Measurements from ENCODE around the gene ZFYVE21.

DNA sequence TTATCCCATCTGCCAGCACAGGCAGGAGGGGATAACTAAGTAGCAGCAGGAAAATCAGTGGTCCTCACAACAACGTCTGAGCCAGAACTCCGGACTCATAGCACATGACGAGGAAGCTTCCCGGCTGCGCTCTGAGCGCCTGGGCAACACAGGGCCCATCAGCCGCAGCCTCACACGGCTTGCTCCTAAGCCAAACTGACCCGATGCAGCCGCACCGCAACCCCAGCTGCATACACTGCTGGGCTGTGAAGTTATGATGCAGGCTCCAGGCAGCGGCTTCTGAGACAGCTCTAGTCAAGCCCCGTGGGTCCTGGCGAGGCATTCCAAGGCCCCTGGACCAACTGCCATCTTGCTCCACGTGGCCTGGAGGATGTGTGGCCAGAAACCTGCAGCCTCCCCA is 28.1 kb downstream of the ZFYVE21 start:
- TF ChIP-seq, protein P1, sequence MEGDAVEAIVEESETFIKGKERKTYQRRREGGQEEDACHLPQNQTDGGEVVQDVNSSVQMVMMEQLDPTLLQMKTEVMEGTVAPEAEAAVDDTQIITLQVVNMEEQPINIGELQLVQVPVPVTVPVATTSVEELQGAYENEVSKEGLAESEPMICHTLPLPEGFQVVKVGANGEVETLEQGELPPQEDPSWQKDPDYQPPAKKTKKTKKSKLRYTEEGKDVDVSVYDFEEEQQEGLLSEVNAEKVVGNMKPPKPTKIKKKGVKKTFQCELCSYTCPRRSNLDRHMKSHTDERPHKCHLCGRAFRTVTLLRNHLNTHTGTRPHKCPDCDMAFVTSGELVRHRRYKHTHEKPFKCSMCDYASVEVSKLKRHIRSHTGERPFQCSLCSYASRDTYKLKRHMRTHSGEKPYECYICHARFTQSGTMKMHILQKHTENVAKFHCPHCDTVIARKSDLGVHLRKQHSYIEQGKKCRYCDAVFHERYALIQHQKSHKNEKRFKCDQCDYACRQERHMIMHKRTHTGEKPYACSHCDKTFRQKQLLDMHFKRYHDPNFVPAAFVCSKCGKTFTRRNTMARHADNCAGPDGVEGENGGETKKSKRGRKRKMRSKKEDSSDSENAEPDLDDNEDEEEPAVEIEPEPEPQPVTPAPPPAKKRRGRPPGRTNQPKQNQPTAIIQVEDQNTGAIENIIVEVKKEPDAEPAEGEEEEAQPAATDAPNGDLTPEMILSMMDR (conservative IDR thresholded peaks at IDR 0.05 in 1 of 2, IDR thresholded peaks at IDR 0.05 in 1 of 2; ENCODE audit: low read depth in 1 of 2, low read length in 2 of 2): no peak
- TF ChIP-seq EZH2 (IDR thresholded peaks at IDR 0.05; ENCODE audit: low read length, missing control alignments): no peak

All from fibroblast of lung (primary cell).